ENCODE measurements around the gene ZNF385B.

The ZNF385B gene

DNA sequence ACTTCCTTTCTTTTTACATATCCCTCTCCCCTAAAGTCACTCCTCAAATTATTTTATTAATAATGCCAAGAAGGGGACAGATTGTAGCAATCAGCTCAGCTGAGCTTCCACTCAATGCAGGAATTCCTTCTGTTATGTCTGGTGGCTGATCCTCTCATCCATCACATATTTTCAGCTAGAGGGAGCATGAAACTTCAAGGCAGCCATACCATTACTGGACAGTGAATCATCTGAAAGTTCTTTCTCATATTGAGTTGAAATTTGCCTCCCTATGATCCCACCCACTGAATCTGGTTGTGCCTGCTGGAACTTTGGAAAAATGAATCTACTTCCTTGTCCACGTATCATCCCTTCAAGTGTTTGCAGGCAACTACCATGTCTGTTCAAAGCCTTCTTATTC, 11.2 kb downstream of the ZNF385B start:
- Histone ChIP-seq H3K23ac (ENCODE audit: low read length in 2 of 2) (no peak overlapping the region), H3K4me2 (ENCODE audit: low read length, poor library complexity, severe bottlenecking) (no peak overlapping the region), H4K8ac (ENCODE audit: low read length) (no peak overlapping the region), H3K4ac (ENCODE audit: low read depth in 1 of 2, low read length in 2 of 2) (no peak overlapping the region), H3K4me1 (ENCODE audit: control insufficient read depth, insufficient read depth, low read depth, low read length) (no peaks in the 10 kb centered on the region), H2BK12ac (ENCODE audit: low read length in 2 of 2) (no peak overlapping the region), H3K4me3 (ENCODE audit: insufficient read depth in 1 of 2, low read depth in 1 of 2, low read length in 2 of 2) (no peak overlapping the region), H4K91ac (ENCODE audit: low read length) (no peak overlapping the region), H3K9ac (ENCODE audit: low read length) (no peak overlapping the region), H3K18ac (ENCODE audit: low read depth in 1 of 2, low read length in 2 of 2) (no peak overlapping the region), H3K79me1 (replicated peaks; ENCODE audit: low read length, poor library complexity, severe bottlenecking) (no peaks in the 10 kb centered on the region), H2AK5ac (ENCODE audit: low read length, severe bottlenecking) (no peak overlapping the region), H2BK15ac (ENCODE audit: low read depth, poor library complexity, severe bottlenecking) (no peak overlapping the region), H2AFZ (ENCODE audit: low read depth, low read length) (no peak overlapping the region), H2BK120ac (ENCODE audit: low read depth, low read length) (no peak overlapping the region), H3K9me3 (ENCODE audit: control insufficient read depth, low read length) (no peaks in the 10 kb centered on the region), H3K14ac (ENCODE audit: low read length in 2 of 2) (no peak overlapping the region), H2BK5ac (ENCODE audit: low read depth, low read length, poor library complexity, severe bottlenecking) (no peak overlapping the region), H3K27ac (ENCODE audit: low read length, poor library complexity, severe bottlenecking) (no peak overlapping the region), H3K27me3 (ENCODE audit: control insufficient read depth in 1 of 2, insufficient read depth in 1 of 2, low read length in 2 of 2) (peaks cover 3 to 8% of the 10 kb centered on the region in 2 experiments), H3K36me3 (ENCODE audit: control insufficient read depth in 1 of 2, insufficient read depth in 2 of 2, low read depth in 1 of 2, low read length in 2 of 2) (no peaks in the 10 kb centered on the region)
- 84% methylated on average over 1 of the region's 1 CpG for WGBS
- peak; percentile 35 for DNase-seq

DNA sequence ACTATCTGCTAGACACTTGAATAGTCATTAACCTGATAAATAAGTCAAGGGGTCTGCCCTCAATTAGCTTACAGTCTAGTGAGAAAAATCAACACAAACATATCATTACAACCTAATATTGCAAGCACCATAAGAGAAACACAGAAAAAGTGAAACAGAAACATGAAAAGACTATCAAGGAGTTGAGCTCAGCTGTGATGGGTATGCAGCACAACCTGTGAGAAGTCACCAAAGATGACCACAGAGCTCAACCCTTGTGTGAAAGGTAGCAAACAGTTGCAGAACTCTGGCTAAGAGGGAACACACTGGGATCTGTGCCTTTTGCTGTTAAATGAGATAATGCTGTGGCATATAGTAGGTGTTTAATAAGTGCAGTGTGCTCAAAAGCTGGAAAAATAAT, 11.7 kb downstream of the ZNF385B start:
- no peak overlapping the region for H2AK5ac ChIP-seq (ENCODE audit: low read length, severe bottlenecking)
- H2BK12ac ChIP-seq (ENCODE audit: low read length in 2 of 2): no peak overlapping the region
- H3K4ac ChIP-seq (ENCODE audit: low read depth in 1 of 2, low read length in 2 of 2): no peak overlapping the region
- H4K91ac ChIP-seq (ENCODE audit: low read length): no peak overlapping the region
- no peak overlapping the region for H4K8ac ChIP-seq (ENCODE audit: low read length)
- no peak overlapping the region for H3K9ac ChIP-seq (ENCODE audit: low read length)
- H2BK5ac ChIP-seq (ENCODE audit: low read depth, low read length, poor library complexity, severe bottlenecking): no peak overlapping the region
- H3K4me3 ChIP-seq (ENCODE audit: insufficient read depth in 1 of 2, low read depth in 1 of 2, low read length in 2 of 2): no peak overlapping the region
- H3K36me3 ChIP-seq (ENCODE audit: control insufficient read depth in 1 of 2, insufficient read depth in 2 of 2, low read depth in 1 of 2, low read length in 2 of 2): no peaks in the 10 kb centered on the region
- DNase-seq: no peak
- H3K4me1 ChIP-seq (ENCODE audit: control insufficient read depth, insufficient read depth, low read depth, low read length): no peaks in the 10 kb centered on the region
- no peak overlapping the region for H3K23ac ChIP-seq (ENCODE audit: low read length in 2 of 2)
- no peaks in the 10 kb centered on the region for H3K9me3 ChIP-seq (ENCODE audit: control insufficient read depth, low read length)
- H3K14ac ChIP-seq (ENCODE audit: low read length in 2 of 2): no peak overlapping the region
- H3K4me2 ChIP-seq (ENCODE audit: low read length, poor library complexity, severe bottlenecking): no peak overlapping the region
- no peak overlapping the region for H2AFZ ChIP-seq (ENCODE audit: low read depth, low read length)
- no peak overlapping the region for H2BK120ac ChIP-seq (ENCODE audit: low read depth, low read length)
- H3K18ac ChIP-seq (ENCODE audit: low read depth in 1 of 2, low read length in 2 of 2): no peak overlapping the region
- H2BK15ac ChIP-seq (ENCODE audit: low read depth, poor library complexity, severe bottlenecking): no peak overlapping the region
- no peak overlapping the region for H3K27ac ChIP-seq (ENCODE audit: low read length, poor library complexity, severe bottlenecking)
- peaks cover 3 to 8% of the 10 kb centered on the region in 2 experiments for H3K27me3 ChIP-seq (ENCODE audit: control insufficient read depth in 1 of 2, insufficient read depth in 1 of 2, low read length in 2 of 2)
- H3K79me1 ChIP-seq (replicated peaks; ENCODE audit: low read length, poor library complexity, severe bottlenecking): no peaks in the 10 kb centered on the region

DNA sequence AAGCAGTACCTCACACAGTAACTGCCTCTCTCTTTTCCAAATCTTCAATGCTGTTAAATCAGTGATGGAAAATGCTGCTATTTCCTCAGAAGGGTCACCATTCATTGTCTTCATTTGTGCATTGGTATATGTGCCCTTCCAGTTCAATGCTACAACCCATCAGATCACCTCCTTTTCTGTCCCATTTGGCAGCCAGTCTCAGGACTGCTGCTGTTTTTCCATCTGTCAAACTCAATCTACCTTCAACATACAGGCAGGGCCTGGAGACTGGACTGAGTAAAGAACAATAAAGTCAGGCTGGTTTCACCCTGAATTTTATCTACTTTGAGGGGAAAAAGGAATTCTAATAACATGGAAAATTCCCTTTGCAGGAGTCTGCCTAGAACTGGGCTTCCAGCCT, 17.9 kb downstream of the ZNF385B start:
- H3K4me1 ChIP-seq (ENCODE audit: control insufficient read depth, insufficient read depth, low read depth, low read length): no peaks in the 10 kb centered on the region
- peaks cover 3 to 8% of the 10 kb centered on the region in 2 experiments for H3K27me3 ChIP-seq (ENCODE audit: control insufficient read depth in 1 of 2, insufficient read depth in 1 of 2, low read length in 2 of 2)
- H3K79me1 ChIP-seq (replicated peaks; ENCODE audit: low read length, poor library complexity, severe bottlenecking): no peaks in the 10 kb centered on the region
- H2BK120ac ChIP-seq (ENCODE audit: low read depth, low read length): no peak overlapping the region
- no peak overlapping the region for H3K4ac ChIP-seq (ENCODE audit: low read depth in 1 of 2, low read length in 2 of 2)
- H3K18ac ChIP-seq (ENCODE audit: low read depth in 1 of 2, low read length in 2 of 2): no peak overlapping the region
- H3K23ac ChIP-seq (ENCODE audit: low read length in 2 of 2): no peak overlapping the region
- no peak overlapping the region for H3K14ac ChIP-seq (ENCODE audit: low read length in 2 of 2)
- H3K9ac ChIP-seq (ENCODE audit: low read length): no peak overlapping the region
- H3K9me3 ChIP-seq (ENCODE audit: control insufficient read depth, low read length): no peaks in the 10 kb centered on the region
- H2BK5ac ChIP-seq (ENCODE audit: low read depth, low read length, poor library complexity, severe bottlenecking): no peak overlapping the region
- no peak overlapping the region for H2BK12ac ChIP-seq (ENCODE audit: low read length in 2 of 2)
- no peak for DNase-seq
- H3K4me3 ChIP-seq (ENCODE audit: insufficient read depth in 1 of 2, low read depth in 1 of 2, low read length in 2 of 2): no peak overlapping the region
- H2BK15ac ChIP-seq (ENCODE audit: low read depth, poor library complexity, severe bottlenecking): no peak overlapping the region
- H3K4me2 ChIP-seq (ENCODE audit: low read length, poor library complexity, severe bottlenecking): no peak overlapping the region
- no peak overlapping the region for H4K91ac ChIP-seq (ENCODE audit: low read length)
- no peak overlapping the region for H4K8ac ChIP-seq (ENCODE audit: low read length)
- H3K27ac ChIP-seq (ENCODE audit: low read length, poor library complexity, severe bottlenecking): no peak overlapping the region
- no peaks in the 10 kb centered on the region for H3K36me3 ChIP-seq (ENCODE audit: control insufficient read depth in 1 of 2, insufficient read depth in 2 of 2, low read depth in 1 of 2, low read length in 2 of 2)
- H2AK5ac ChIP-seq (ENCODE audit: low read length, severe bottlenecking): no peak overlapping the region
- no peak overlapping the region for H2AFZ ChIP-seq (ENCODE audit: low read depth, low read length)

- no peaks in the 10 kb centered on the region for H3K36me3 ChIP-seq (ENCODE audit: control insufficient read depth in 1 of 2, insufficient read depth in 2 of 2, low read depth in 1 of 2, low read length in 2 of 2)
- H3K23ac ChIP-seq (ENCODE audit: low read length in 2 of 2): no peak overlapping the region
- 70% methylated on average over 4 of the region's 4 CpGs for WGBS
Measured at GRCh38 chr2:179842498-179843153, 18.8 kb downstream of the ZNF385B start.

More at GRCh38 chr2:179842498-179843153, 18.8 kb downstream of the ZNF385B start:
- Histone ChIP-seq H3K4me2 (ENCODE audit: low read length, poor library complexity, severe bottlenecking) (no peak overlapping the region), H2BK5ac (ENCODE audit: low read depth, low read length, poor library complexity, severe bottlenecking) (no peak overlapping the region), H2AFZ (ENCODE audit: low read depth, low read length) (no peak overlapping the region), H3K9ac (ENCODE audit: low read length) (no peak overlapping the region), H3K27ac (ENCODE audit: low read length, poor library complexity, severe bottlenecking) (no peak overlapping the region), H3K4me1 (ENCODE audit: control insufficient read depth, insufficient read depth, low read depth, low read length) (no peaks in the 10 kb centered on the region), H3K79me1 (replicated peaks; ENCODE audit: low read length, poor library complexity, severe bottlenecking) (no peaks in the 10 kb centered on the region), H3K14ac (ENCODE audit: low read length in 2 of 2) (no peak overlapping the region), H3K27me3 (ENCODE audit: control insufficient read depth in 1 of 2, insufficient read depth in 1 of 2, low read length in 2 of 2) (peaks cover 3% of the 10 kb centered on the region in 2 experiments), H3K4me3 (ENCODE audit: insufficient read depth in 1 of 2, low read depth in 1 of 2, low read length in 2 of 2) (no peak overlapping the region), H2BK120ac (ENCODE audit: low read depth, low read length) (no peak overlapping the region), H3K18ac (ENCODE audit: low read depth in 1 of 2, low read length in 2 of 2) (no peak overlapping the region), H2BK12ac (ENCODE audit: low read length in 2 of 2) (no peak overlapping the region), H3K9me3 (ENCODE audit: control insufficient read depth, low read length) (no peaks in the 10 kb centered on the region), H4K91ac (ENCODE audit: low read length) (no peak overlapping the region), H2AK5ac (ENCODE audit: low read length, severe bottlenecking) (no peak overlapping the region), H3K4ac (ENCODE audit: low read depth in 1 of 2, low read length in 2 of 2) (no peak overlapping the region), H2BK15ac (ENCODE audit: low read depth, poor library complexity, severe bottlenecking) (no peak overlapping the region), H4K8ac (ENCODE audit: low read length) (no peak overlapping the region)
- DNase-seq: peak; percentile 15
